Sigmoid colon (tissue), 7 donors: ENCODE data around the gene ZNF594. TPM values are rescaled to one million over a fixed set of nuclear protein-coding genes. Genes with fewer than 3 reads are reported as not detected.

Experiments used
- DNase-seq: peaks from one replicate; pipeline ENCODE4 v3.0.0-alpha.2; 2019
- H3K27ac ChIP-seq, 4 donors: fragments of 200-600 bp; sonication (generic); one replicate each; pipeline ENCODE4 v1.5.1; 2016 to 2019; ENCODE audit warnings: mild to moderate bottlenecking in 1 of 4
- H3K27me3 ChIP-seq, 3 donors: fragments of 200-600 bp; sonication (generic); one replicate each; pipeline ENCODE4 v1.5.1; 2019; ENCODE audit warnings: mild to moderate bottlenecking in 1 of 3
- H3K36me3 ChIP-seq, 4 donors: fragments of 200-600 bp; sonication (generic); one replicate each; pipeline ENCODE4 v1.5.1; 2016 to 2019
- H3K4me1 ChIP-seq, 4 donors: fragments of 200-600 bp; sonication (generic); one replicate each; pipeline ENCODE4 v1.5.1; 2017 to 2019
- H3K4me3 ChIP-seq, 4 donors: fragments of 200-600 bp; sonication (generic); one replicate each; pipeline ENCODE4 v1.5.1; 2017 to 2019; ENCODE audit warnings: mild to moderate bottlenecking in 2 of 4, moderate library complexity in 1 of 4
- H3K9me3 ChIP-seq, 4 donors: fragments of 200-600 bp in 3 of 4; sonication (generic) in 3 of 4; one replicate each; pipeline versions ENCODE4 v1.5.1 to v1.6.1; 2013 to 2019
- CTCF ChIP-seq, 4 experiments: fragments of 450-650 bp in 3 of 4; fragments of 200-600 bp in 1 of 4; IDR thresholded peaks; one replicate each; pipeline ENCODE4 v1.5.1; 2016 to 2019; ENCODE audit warnings: antibody characterized with exemption in 4 of 4, mild to moderate bottlenecking in 3 of 4, moderate library complexity in 2 of 4
- EP300 ChIP-seq, 4 donors: sonication (generic); formaldehyde crosslinking; IDR thresholded peaks; one replicate each; pipeline ENCODE4 v1.6.1; 2017; ENCODE audit warnings: antibody characterized with exemption in 4 of 4
- POLR2A ChIP-seq, 2 donors: fragments of 450-650 bp; IDR thresholded peaks; one replicate each; pipeline ENCODE4 v1.6.1; 2016; ENCODE audit warnings: antibody characterized with exemption in 2 of 2, mild to moderate bottlenecking in 2 of 2, moderate library complexity in 2 of 2
- POLR2AphosphoS5 ChIP-seq, 4 donors: sonication (generic); formaldehyde crosslinking; IDR thresholded peaks; one replicate each; pipeline ENCODE4 v1.6.1; 2017; ENCODE audit warnings: antibody characterized with exemption in 4 of 4
- WGBS, 2 donors: extraction: QIAGEN DNeasy Blood & Tissue Kit; methylation state at CpG; one replicate each; pipeline ENCODE4 v1.1.7; 2013; 5-methylcytosine and 5-hydroxymethylcytosine counted together
- intact Hi-C: fragments of 100-400 bp; cut with DNase I; formaldehyde crosslinking; loops from one replicate; pipeline ENCODE4 v1.15.1; 2023
- polyA plus RNA-seq, 3 donors: library from polyadenylated mRNA; stranded (reverse); fragments of 200-250 nt; gene quantifications; one replicate each; pipeline ENCODE4 v1.2.3, GENCODE V29; 2013
- total RNA-seq, 4 donors: library from RNA; depleted of rRNA; stranded (reverse); fragments of >200 nt; gene quantifications; one replicate each; pipeline ENCODE4 v1.1.0, GENCODE V29; 2016
- donor health status: healthy with polysubstance abuse.
- donor health status: Bipolar disorder and iron deficiency.
- donor health status: healthy.

Gene ZNF594
- total and polyA plus RNA-seq, 7 donors = 0.23 to 24.3 (median 15.8) TPM; not detected in 1

DNA sequence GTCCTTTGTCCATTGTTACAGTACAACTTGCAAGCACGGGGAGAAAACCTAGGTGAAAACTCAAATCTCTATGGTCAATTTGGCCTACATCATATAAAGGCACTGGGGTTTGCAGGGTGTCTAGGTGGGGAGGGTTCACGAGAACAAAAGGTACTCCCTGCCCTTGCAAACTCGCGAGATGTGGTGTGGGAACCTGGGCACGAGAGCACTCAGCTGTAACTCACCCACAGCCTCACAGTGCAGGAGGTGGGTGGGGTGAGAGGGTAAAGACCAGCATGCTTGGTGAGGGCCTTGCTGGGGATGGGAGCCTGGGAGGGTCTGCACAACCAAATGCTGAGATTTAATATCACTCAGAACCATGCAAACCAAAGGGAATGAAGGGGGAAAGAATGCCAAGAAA lies 18.4 kb upstream of the ZNF594 start:
- H3K9me3 ChIP-seq = no peaks in the 10 kb centered on the region
- DNase-seq = no peak
- no peaks in the 10 kb centered on the region for H3K27me3 ChIP-seq
- no peak overlapping the region for H3K27ac ChIP-seq
- H3K36me3 ChIP-seq = peaks cover 0 to 18% (median 2%) of the 10 kb centered on the region in 4 donors
- TF ChIP-seq CTCF (IDR thresholded peaks at IDR 0.05) (no peak), POLR2AphosphoS5 (IDR thresholded peaks at IDR 0.05) (no peak), POLR2A (IDR thresholded peaks at IDR 0.05) (no peak), EP300 (IDR thresholded peaks at IDR 0.05) (no peak)
- H3K4me3 ChIP-seq = no peak overlapping the region
- WGBS, 2 donors = 64 to 85% methylated on average over 5 of the region's 5 CpGs
- intact Hi-C loops = no loop called here
- no peaks in the 10 kb centered on the region for H3K4me1 ChIP-seq

DNA sequence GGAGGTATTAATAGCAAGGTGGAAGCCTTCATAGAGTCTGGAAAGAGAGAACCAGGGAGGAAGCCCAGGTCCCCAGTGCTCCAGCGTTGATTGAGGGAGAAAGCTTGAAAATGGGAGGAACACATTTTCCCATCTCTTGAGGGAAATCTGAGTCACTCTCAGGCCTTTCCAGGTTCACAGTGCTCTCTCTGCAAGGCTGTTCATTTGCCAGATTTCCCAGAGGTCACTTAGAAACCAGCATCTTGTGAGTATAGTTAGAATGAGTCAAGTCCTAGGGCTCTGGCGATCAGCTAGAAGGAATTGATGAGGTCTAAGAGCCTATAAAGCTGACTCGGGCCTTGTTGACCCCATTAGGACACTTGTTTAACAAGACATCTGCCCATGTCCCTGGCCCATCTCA lies 17.7 kb upstream of the ZNF594 start:
- no peak for DNase-seq
- no peaks in the 10 kb centered on the region for H3K9me3 ChIP-seq
- no peaks in the 10 kb centered on the region for H3K4me1 ChIP-seq
- 86 to 92% methylated on average over 3 of the region's 3 CpGs for WGBS, 2 donors
- H3K4me3 ChIP-seq = no peak overlapping the region
- H3K27ac ChIP-seq = no peak overlapping the region
- TF ChIP-seq EP300 (IDR thresholded peaks at IDR 0.05) (no peak), CTCF (IDR thresholded peaks at IDR 0.05) (no peak), POLR2AphosphoS5 (IDR thresholded peaks at IDR 0.05) (no peak), POLR2A (IDR thresholded peaks at IDR 0.05) (no peak)
- no peaks in the 10 kb centered on the region for H3K27me3 ChIP-seq
- intact Hi-C loops = no loop called here
- H3K36me3 ChIP-seq = peaks cover 0 to 15% (median 0%) of the 10 kb centered on the region in 4 donors

- intact Hi-C loops = no loop called here
- H3K27me3 ChIP-seq = no peaks in the 10 kb centered on the region
- no peaks in the 10 kb centered on the region for H3K4me1 ChIP-seq
- no peak overlapping the region for H3K4me3 ChIP-seq
- H3K36me3 ChIP-seq = no peaks in the 10 kb centered on the region
- H3K9me3 ChIP-seq = no peaks in the 10 kb centered on the region
- H3K27ac ChIP-seq = no peak overlapping the region
- DNase-seq = no peak
- no peak for TF ChIP-seq CTCF (IDR thresholded peaks at IDR 0.05)
- no peak for TF ChIP-seq EP300 (IDR thresholded peaks at IDR 0.05)
- TF ChIP-seq POLR2A (IDR thresholded peaks at IDR 0.05) = no peak
- 69 to 96% methylated on average over 1 of the region's 1 CpG for WGBS, 2 donors
These were observed 12.2 kb upstream of the ZNF594 start for GRCh38 chr17:5203908-5204294.

GRCh38 chr17:5203178-5203907 lies 11.7 kb upstream of the ZNF594 start:
- Histone ChIP-seq H3K4me1 (no peaks in the 10 kb centered on the region), H3K27me3 (no peaks in the 10 kb centered on the region), H3K27ac (no peak overlapping the region), H3K36me3 (no peaks in the 10 kb centered on the region), H3K9me3 (no peaks in the 10 kb centered on the region), H3K4me3 (no peak overlapping the region)
- WGBS, 2 donors = 95 to 96% methylated on average over 14 of the region's 14 CpGs
- DNase-seq = no peak
- intact Hi-C loops = no loop called here
- no peak for TF ChIP-seq EP300 (IDR thresholded peaks at IDR 0.05)
- TF ChIP-seq POLR2AphosphoS5 (IDR thresholded peaks at IDR 0.05) = no peak
- TF ChIP-seq POLR2A (IDR thresholded peaks at IDR 0.05) = no peak
- TF ChIP-seq CTCF (IDR thresholded peaks at IDR 0.05) = no peak

DNA sequence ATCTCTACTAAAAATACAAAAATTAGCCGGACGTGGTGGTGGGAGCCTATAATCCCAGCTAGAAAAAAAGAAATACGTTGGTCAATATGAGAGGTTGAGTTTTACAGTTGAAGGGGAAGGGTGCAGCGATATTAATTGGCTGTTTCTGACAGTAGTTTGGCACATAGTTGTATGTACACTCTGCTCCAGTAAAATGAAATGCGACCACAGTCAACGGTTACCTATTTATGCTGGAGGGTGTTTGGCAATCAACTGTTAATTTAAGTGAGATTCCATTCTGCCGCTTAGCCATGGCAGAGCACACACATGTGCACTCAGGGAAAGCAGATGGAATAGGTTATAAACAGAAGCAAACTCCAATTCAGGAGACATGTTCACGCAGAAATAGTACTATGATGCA lies 9.3 kb upstream of the ZNF594 start:
- no peak for DNase-seq
- TF ChIP-seq CTCF (IDR thresholded peaks at IDR 0.05) (no peak), EP300 (IDR thresholded peaks at IDR 0.05) (no peak), POLR2A (IDR thresholded peaks at IDR 0.05) (no peak), POLR2AphosphoS5 (IDR thresholded peaks at IDR 0.05) (no peak)
- WGBS, 2 donors = 90 to 97% methylated on average over 8 of the region's 8 CpGs
- Histone ChIP-seq H3K4me1 (no peaks in the 10 kb centered on the region), H3K27me3 (no peaks in the 10 kb centered on the region), H3K9me3 (no peaks in the 10 kb centered on the region), H3K27ac (no peak overlapping the region), H3K36me3 (no peaks in the 10 kb centered on the region), H3K4me3 (no peak overlapping the region)
- intact Hi-C loops = no loop called here
